HepG2 (cell line): ENCODE results near the gene NOC2L. TPM values are rescaled to one million over a fixed set of nuclear protein-coding genes. Genes with fewer than 3 reads are reported as not detected.

Experiments
- GABPB1 ChIP-seq: IDR thresholded peaks from 2 replicates; pipeline ENCODE4 v1.6.1; 2016; ENCODE audit warnings: mild to moderate bottlenecking, missing genetic modification reagents, moderate library complexity, missing compliant biosample characterization
- HCFC1 ChIP-seq: fragments of 150-350 bp; IDR thresholded peaks from 2 replicates; pipeline ENCODE4 v1.6.1; 2014; ENCODE audit warnings: low read depth, low read length
- HMGA1 ChIP-seq: sonication (generic); formaldehyde crosslinking; conservative IDR thresholded peaks from 2 replicates; pipeline ENCODE4 v1.4.0; 2020; ENCODE audit warnings: missing genetic modification reagents
- KLF13 ChIP-seq: sonication (generic); formaldehyde crosslinking; IDR thresholded peaks from 2 replicates; pipeline ENCODE4 v1.4.0; 2020; ENCODE audit warnings: mild to moderate bottlenecking, missing genetic modification reagents
- KLF16 ChIP-seq, 2 experiments: sonication (generic) in 1 of 2; formaldehyde crosslinking in 1 of 2; IDR thresholded peaks; 2 replicates each; pipeline versions ENCODE4 v1.6.1 to v1.8.0; 2016 to 2023; ENCODE audit warnings: missing genetic modification reagents in 2 of 2, missing compliant biosample characterization in 1 of 2
- MED8 ChIP-seq: sonication (generic); formaldehyde crosslinking; IDR thresholded peaks from 2 replicates; pipeline ENCODE4 v1.8.1; 2023; ENCODE audit warnings: mild to moderate bottlenecking, missing genetic modification reagents; ENCODE audit not compliant: insufficient replicate concordance
- NFKBIZ ChIP-seq: IDR thresholded peaks from 2 replicates; pipeline ENCODE4 v1.6.1; 2018; ENCODE audit warnings: missing genetic modification reagents, missing compliant biosample characterization
- RAD51 ChIP-seq: fragments of 450-650 bp; IDR thresholded peaks from 2 replicates; pipeline ENCODE4 v1.6.1; 2016; ENCODE audit warnings: borderline replicate concordance
- TSC22D2 ChIP-seq: sonication (generic); formaldehyde crosslinking; IDR thresholded peaks from 2 replicates; pipeline ENCODE4 v1.5.1; 2020; ENCODE audit warnings: missing genetic modification reagents, mild to moderate bottlenecking, borderline replicate concordance
- ZBTB2 ChIP-seq: sonication (generic); formaldehyde crosslinking; IDR thresholded peaks from 2 replicates; pipeline ENCODE4 v1.8.0; 2022; ENCODE audit warnings: low read depth, missing genetic modification reagents
- ZIK1 ChIP-seq: sonication (generic); formaldehyde crosslinking; IDR thresholded peaks from 2 replicates; pipeline ENCODE4 v1.5.0; 2020; ENCODE audit warnings: mild to moderate bottlenecking, low read depth, missing genetic modification reagents, borderline replicate concordance
- polyA plus RNA-seq, 8 experiments: library from polyadenylated mRNA; depleted of rRNA in 3 of 8; stranded (reverse) in 7 of 8; unstranded in 1 of 8; fragments of >200 nt; fragmentation: Illumina TruSeq in 4 of 8; extraction: Trizol in 4 of 8; gene quantifications; 2 replicates each; pipeline versions ENCODE4 v1.2.1 to v1.2.3, GENCODE V29; 2011 to 2016; ENCODE audit warnings: low read depth in 4 of 8, missing spikeins in 1 of 8, mixed read lengths in 1 of 8; ENCODE audit not compliant: insufficient read depth in 1 of 8
- total RNA-seq, 5 experiments: library from RNA; depleted of rRNA; stranded (reverse); fragments of >200 nt; fragmentation: Illumina TruSeq; extraction: Trizol; gene quantifications; 2 replicates each; pipeline ENCODE4 v1.2.3, GENCODE V29; 2016; ENCODE audit warnings: low read depth in 1 of 5
- TF ChIP-seq, protein P1 (sequence below): sonication (generic); formaldehyde crosslinking; IDR thresholded peaks from 2 replicates; pipeline ENCODE4 v1.4.0; 2020; ENCODE audit warnings: mild to moderate bottlenecking, low read depth, missing genetic modification reagents
- TF ChIP-seq, protein P2 (sequence below): sonication (generic); formaldehyde crosslinking; IDR thresholded peaks from 2 replicates; pipeline ENCODE4 v1.5.1; 2020; ENCODE audit warnings: mild to moderate bottlenecking, missing genetic modification reagents
- TF ChIP-seq, protein P3 (sequence below): sonication (generic); formaldehyde crosslinking; IDR thresholded peaks from 2 replicates; pipeline ENCODE4 v1.5.0; 2020; ENCODE audit warnings: missing genetic modification reagents, mild to moderate bottlenecking, borderline replicate concordance
- TF ChIP-seq, protein P4 (sequence below), 2 experiments: sonication (generic) in 1 of 2; formaldehyde crosslinking in 1 of 2; IDR thresholded peaks; 2 replicates each; pipeline versions ENCODE4 v1.6.1 to v1.9.0; 2014 to 2022; ENCODE audit warnings: antibody characterized with exemption in 1 of 2, borderline replicate concordance in 1 of 2, inconsistent platforms in 1 of 2, low read depth in 1 of 2, missing genetic modification reagents in 1 of 2

NOC2L gene
- total and polyA plus RNA-seq, 2 of the 13 experiments (the other 11 are each of a cell fraction or from before 2014, with no cell fraction given) = 32.0 to 103 TPM

DNA sequence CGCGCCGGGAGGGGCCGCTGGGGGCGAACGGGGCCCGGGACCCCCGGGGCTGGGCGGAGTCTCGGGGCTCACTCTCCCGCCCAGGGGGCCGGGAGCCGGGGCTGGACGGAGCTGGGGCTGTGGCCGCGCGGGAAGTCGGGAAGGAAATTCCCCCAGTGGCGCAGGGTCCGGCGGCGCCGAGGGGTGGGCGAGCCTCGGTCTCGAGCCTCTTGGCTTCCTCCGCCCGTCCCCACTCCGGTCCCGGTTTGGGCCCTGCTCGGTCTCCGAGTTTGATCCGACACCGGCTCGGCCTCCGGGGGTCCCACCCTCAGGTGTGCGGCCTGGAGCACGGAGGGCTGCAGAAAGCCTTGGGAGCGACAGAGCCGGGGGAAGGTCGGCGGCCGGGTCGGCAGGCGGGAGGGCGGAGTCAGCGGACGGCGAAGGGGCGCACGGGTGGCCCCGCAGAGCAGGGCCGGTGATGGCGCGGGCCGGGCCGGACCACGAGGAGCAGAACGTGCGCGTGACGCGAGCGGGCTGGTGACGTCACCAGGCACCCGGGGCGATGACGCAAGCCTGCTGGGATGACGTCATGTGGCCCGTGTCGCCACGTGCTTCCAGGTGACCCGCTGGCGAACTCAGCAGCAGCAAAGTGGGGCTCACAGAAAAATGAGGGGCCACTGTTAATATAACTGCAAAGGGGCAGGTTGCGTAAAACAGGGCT, 41.5 kb upstream of the NOC2L start (continued):
- TF ChIP-seq GABPB1 (CRISPR knock-in tag) (peak; percentile 88), RAD51 (no peak), HMGA1 (CRISPR knock-in tag) (no peak), MED8 (CRISPR knock-in tag) (no peak), TSC22D2 (CRISPR knock-in tag) (peak; percentile 84; the same call in 1 of the 2 replicates), NFKBIZ (CRISPR knock-in tag) (peak; percentile 80; the same call in 1 of the 2 replicates), HCFC1 (no peak), KLF16 (CRISPR knock-in tag; IDR thresholded peaks at IDR 0.05) (peak; percentile 26 to 84; a peak in 2 of 4 replicates), ZBTB2 (CRISPR knock-in tag) (no peak; the same call in 1 of the 2 replicates), ZIK1 (peak; percentile 72; the same call in 1 of the 2 replicates), KLF13 (CRISPR knock-in tag) (peak; percentile 32; the same call in 1 of the 2 replicates)
- TF ChIP-seq, protein P1, sequence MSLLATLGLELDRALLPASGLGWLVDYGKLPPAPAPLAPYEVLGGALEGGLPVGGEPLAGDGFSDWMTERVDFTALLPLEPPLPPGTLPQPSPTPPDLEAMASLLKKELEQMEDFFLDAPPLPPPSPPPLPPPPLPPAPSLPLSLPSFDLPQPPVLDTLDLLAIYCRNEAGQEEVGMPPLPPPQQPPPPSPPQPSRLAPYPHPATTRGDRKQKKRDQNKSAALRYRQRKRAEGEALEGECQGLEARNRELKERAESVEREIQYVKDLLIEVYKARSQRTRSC = peak; percentile 61; the same call in 1 of the 2 replicates
- TF ChIP-seq, protein P2, sequence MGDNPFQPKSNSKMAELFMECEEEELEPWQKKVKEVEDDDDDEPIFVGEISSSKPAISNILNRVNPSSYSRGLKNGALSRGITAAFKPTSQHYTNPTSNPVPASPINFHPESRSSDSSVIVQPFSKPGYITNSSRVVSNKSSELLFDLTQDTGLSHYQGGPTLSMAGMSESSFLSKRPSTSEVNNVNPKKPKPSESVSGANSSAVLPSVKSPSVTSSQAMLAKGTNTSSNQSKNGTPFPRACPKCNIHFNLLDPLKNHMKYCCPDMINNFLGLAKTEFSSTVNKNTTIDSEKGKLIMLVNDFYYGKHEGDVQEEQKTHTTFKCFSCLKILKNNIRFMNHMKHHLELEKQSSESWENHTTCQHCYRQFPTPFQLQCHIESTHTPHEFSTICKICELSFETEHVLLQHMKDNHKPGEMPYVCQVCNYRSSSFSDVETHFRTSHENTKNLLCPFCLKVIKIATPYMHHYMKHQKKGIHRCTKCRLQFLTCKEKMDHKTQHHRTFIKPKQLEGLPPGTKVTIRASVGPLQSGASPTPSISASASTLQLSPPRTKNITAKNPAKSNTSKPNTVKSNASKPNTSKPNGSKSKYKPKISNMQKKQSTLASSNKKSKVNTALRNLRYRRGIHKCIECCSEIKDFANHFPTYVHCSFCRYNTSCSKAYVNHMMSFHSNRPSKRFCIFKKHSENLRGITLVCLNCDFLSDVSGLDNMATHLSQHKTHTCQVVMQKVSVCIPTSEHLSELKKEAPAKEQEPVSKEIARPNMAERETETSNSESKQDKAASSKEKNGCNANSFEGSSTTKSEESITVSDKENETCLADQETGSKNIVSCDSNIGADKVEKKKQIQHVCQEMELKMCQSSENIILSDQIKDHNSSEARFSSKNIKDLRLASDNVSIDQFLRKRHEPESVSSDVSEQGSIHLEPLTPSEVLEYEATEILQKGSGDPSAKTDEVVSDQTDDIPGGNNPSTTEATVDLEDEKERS (CRISPR knock-in tag) = peak; percentile 85; the same call in 1 of the 2 replicates
- TF ChIP-seq, protein P3, sequence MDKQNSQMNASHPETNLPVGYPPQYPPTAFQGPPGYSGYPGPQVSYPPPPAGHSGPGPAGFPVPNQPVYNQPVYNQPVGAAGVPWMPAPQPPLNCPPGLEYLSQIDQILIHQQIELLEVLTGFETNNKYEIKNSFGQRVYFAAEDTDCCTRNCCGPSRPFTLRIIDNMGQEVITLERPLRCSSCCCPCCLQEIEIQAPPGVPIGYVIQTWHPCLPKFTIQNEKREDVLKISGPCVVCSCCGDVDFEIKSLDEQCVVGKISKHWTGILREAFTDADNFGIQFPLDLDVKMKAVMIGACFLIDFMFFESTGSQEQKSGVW (CRISPR knock-in tag) = no peak
- TF ChIP-seq, protein P4, sequence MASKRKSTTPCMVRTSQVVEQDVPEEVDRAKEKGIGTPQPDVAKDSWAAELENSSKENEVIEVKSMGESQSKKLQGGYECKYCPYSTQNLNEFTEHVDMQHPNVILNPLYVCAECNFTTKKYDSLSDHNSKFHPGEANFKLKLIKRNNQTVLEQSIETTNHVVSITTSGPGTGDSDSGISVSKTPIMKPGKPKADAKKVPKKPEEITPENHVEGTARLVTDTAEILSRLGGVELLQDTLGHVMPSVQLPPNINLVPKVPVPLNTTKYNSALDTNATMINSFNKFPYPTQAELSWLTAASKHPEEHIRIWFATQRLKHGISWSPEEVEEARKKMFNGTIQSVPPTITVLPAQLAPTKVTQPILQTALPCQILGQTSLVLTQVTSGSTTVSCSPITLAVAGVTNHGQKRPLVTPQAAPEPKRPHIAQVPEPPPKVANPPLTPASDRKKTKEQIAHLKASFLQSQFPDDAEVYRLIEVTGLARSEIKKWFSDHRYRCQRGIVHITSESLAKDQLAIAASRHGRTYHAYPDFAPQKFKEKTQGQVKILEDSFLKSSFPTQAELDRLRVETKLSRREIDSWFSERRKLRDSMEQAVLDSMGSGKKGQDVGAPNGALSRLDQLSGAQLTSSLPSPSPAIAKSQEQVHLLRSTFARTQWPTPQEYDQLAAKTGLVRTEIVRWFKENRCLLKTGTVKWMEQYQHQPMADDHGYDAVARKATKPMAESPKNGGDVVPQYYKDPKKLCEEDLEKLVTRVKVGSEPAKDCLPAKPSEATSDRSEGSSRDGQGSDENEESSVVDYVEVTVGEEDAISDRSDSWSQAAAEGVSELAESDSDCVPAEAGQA (IDR thresholded peaks at IDR 0.05; ENCODE audit: low read depth) = peak; percentile 100
- TF ChIP-seq, protein P4 (CRISPR knock-in tag; IDR thresholded peaks at IDR 0.05; ENCODE audit: borderline replicate concordance) = no peak; the same call in 1 of the 2 replicates
